Endodermal cell (in vitro differentiated cells): ENCODE results near the gene ARFGEF3. TPM values are rescaled to one million over a fixed set of nuclear protein-coding genes. Genes with fewer than 3 reads are reported as not detected.

Experiments
- DNase-seq: peaks from one replicate; pipeline ENCODE4 v3.0.0-alpha.2; 2017
- H3K27ac ChIP-seq: 2 replicates; pipeline ENCODE4 v1.5.1; 2013; ENCODE audit warnings: mild to moderate bottlenecking, low read depth, low read length, moderate library complexity
- H3K27me3 ChIP-seq: 2 replicates; pipeline ENCODE4 v1.6.1; 2013; ENCODE audit warnings: mild to moderate bottlenecking, low read length, moderate library complexity; ENCODE audit not compliant: insufficient read depth, control insufficient read depth, poor library complexity, severe bottlenecking
- H3K36me3 ChIP-seq: 2 replicates; pipeline ENCODE4 v1.7.0; 2013; ENCODE audit warnings: mild to moderate bottlenecking, low read length, moderate library complexity; ENCODE audit not compliant: control insufficient read depth, insufficient read depth
- H3K4me1 ChIP-seq: one replicate; pipeline ENCODE4 v1.7.0; 2013; ENCODE audit warnings: low read length; ENCODE audit not compliant: control insufficient read depth, insufficient read depth
- H3K4me3 ChIP-seq: 2 replicates; pipeline ENCODE4 v1.5.1; 2013; ENCODE audit warnings: mild to moderate bottlenecking, low read length, moderate library complexity
- H3K9ac ChIP-seq: 2 replicates; pipeline ENCODE4 v1.6.1; 2013; ENCODE audit warnings: mild to moderate bottlenecking, low read length, moderate library complexity; ENCODE audit not compliant: poor library complexity, severe bottlenecking; ENCODE audit errors: extremely low read depth
- H3K9me3 ChIP-seq: 2 replicates; pipeline ENCODE4 v1.6.1; 2013; ENCODE audit warnings: mild to moderate bottlenecking, low read length, moderate library complexity; ENCODE audit not compliant: control insufficient read depth
- H3K27ac Mint-ChIP-seq: 2 replicates; pipeline ENCODE4 v1.8.0; 2020; ENCODE audit warnings: mixed read lengths
- H3K27me3 Mint-ChIP-seq: 2 replicates; pipeline ENCODE4 v1.8.0; 2021; ENCODE audit warnings: mild to moderate bottlenecking, mixed read lengths; ENCODE audit not compliant: insufficient read depth
- H3K36me3 Mint-ChIP-seq: 2 replicates; pipeline ENCODE4 v1.8.0; 2020; ENCODE audit warnings: low read depth, mixed read lengths
- H3K4me1 Mint-ChIP-seq: 2 replicates; pipeline ENCODE4 v1.8.0; 2020; ENCODE audit warnings: mixed read lengths
- H3K4me3 Mint-ChIP-seq: 2 replicates; pipeline ENCODE4 v1.8.0; 2020; ENCODE audit warnings: mild to moderate bottlenecking, moderate library complexity, mixed read lengths
- H3K9me3 Mint-ChIP-seq: 2 replicates; pipeline ENCODE4 v1.8.0; 2020; ENCODE audit warnings: mild to moderate bottlenecking, mixed read lengths
- WGBS, 2 experiments: methylation state at CpG; one replicate each; pipeline versions ENCODE4 v1.1.5 to v1.1.7; 2013; ENCODE audit warnings: missing lambda C conversion rate in 2 of 2, mixed read lengths in 1 of 2; ENCODE audit not compliant: insufficient coverage in 1 of 2, insufficient read length in 1 of 2; 5-methylcytosine and 5-hydroxymethylcytosine counted together
- total RNA-seq, 2 donors: library from RNA; stranded (reverse); fragmentation: NEBNext Ultra II Directional in 1 of 2; extraction: Animal tissue kit (Norgen Biotek cat#: 25700) in 1 of 2; gene quantifications; 2 replicates in 1 of 2; 3 replicates in 1 of 2; pipeline ENCODE4 v1.2.1, GENCODE V29; 2021
- TF ChIP-seq, protein P1 (sequence below): fragments of 200-600 bp; sonication (generic); conservative IDR thresholded peaks from 2 replicates; pipeline ENCODE4 v1.5.0; 2021; ENCODE audit warnings: antibody characterized with exemption, mild to moderate bottlenecking

Gene ARFGEF3
- total RNA-seq, 2 donors from 2014 or later: 10.9 to 14.3 TPM

GRCh38 chr6:138374230-138374629 lies 212.5 kb downstream of the ARFGEF3 start:
- H3K27me3 ChIP-seq: no peaks in the 10 kb centered on the region
- no peak overlapping the region for H3K9ac ChIP-seq
- no peak overlapping the region for H3K27ac ChIP-seq
- no peak for DNase-seq
- Mint-ChIP-seq H3K27me3 (no peaks in the 10 kb centered on the region), H3K36me3 (no peaks in the 10 kb centered on the region), H3K4me1 (peaks cover 49% of the 10 kb centered on the region), H3K4me3 (no peak overlapping the region), H3K9me3 (no peaks in the 10 kb centered on the region), H3K27ac (no peak overlapping the region)
- H3K9me3 ChIP-seq: no peaks in the 10 kb centered on the region
- H3K4me3 ChIP-seq: no peak overlapping the region
- peaks cover 17% of the 10 kb centered on the region for H3K4me1 ChIP-seq
- no peaks in the 10 kb centered on the region for H3K36me3 ChIP-seq
- TF ChIP-seq, protein P1, sequence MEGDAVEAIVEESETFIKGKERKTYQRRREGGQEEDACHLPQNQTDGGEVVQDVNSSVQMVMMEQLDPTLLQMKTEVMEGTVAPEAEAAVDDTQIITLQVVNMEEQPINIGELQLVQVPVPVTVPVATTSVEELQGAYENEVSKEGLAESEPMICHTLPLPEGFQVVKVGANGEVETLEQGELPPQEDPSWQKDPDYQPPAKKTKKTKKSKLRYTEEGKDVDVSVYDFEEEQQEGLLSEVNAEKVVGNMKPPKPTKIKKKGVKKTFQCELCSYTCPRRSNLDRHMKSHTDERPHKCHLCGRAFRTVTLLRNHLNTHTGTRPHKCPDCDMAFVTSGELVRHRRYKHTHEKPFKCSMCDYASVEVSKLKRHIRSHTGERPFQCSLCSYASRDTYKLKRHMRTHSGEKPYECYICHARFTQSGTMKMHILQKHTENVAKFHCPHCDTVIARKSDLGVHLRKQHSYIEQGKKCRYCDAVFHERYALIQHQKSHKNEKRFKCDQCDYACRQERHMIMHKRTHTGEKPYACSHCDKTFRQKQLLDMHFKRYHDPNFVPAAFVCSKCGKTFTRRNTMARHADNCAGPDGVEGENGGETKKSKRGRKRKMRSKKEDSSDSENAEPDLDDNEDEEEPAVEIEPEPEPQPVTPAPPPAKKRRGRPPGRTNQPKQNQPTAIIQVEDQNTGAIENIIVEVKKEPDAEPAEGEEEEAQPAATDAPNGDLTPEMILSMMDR: no peak

DNA sequence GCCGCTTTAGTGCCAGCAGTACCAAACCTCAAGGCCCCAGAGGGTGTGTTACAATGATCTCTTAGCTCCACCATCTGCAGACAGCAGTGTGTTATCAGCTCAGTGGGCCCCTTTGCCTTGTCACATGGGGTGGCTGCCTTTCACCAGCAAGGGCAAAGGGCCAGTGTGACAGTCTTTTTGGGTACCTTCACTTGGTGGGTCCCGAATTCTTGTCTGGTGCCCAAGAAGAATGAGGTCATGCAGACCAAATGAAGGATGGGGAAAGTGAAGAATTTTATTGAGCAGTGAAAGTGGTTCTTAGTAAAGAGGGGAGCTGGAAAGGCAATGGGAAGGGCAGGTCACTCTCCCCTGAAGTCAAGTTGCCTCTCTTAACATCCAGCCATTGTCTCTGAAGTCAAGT lies 213.1 kb downstream of the ARFGEF3 start:
- Histone ChIP-seq H3K27ac (no peak overlapping the region), H3K27me3 (no peaks in the 10 kb centered on the region), H3K4me3 (no peak overlapping the region), H3K9ac (no peak overlapping the region), H3K9me3 (no peaks in the 10 kb centered on the region), H3K4me1 (peaks cover 17% of the 10 kb centered on the region), H3K36me3 (no peaks in the 10 kb centered on the region)
- no peak for DNase-seq
- H3K9me3 Mint-ChIP-seq: no peaks in the 10 kb centered on the region
- no peak overlapping the region for H3K4me3 Mint-ChIP-seq
- 91 to 100% methylated on average over 1 to 2 of the region's 2 CpGs for WGBS, 2 experiments
- H3K27ac Mint-ChIP-seq: no peak overlapping the region
- H3K36me3 Mint-ChIP-seq: no peaks in the 10 kb centered on the region
- peaks cover 46% of the 10 kb centered on the region for H3K4me1 Mint-ChIP-seq
- TF ChIP-seq, protein P1: no peak
- no peaks in the 10 kb centered on the region for H3K27me3 Mint-ChIP-seq

GRCh38 chr6:138377042-138377441 lies 215.3 kb downstream of the ARFGEF3 start:
- H3K27ac Mint-ChIP-seq: no peak overlapping the region
- Histone ChIP-seq H3K4me1 (peaks cover 6% of the 10 kb centered on the region), H3K27me3 (no peaks in the 10 kb centered on the region), H3K9me3 (no peaks in the 10 kb centered on the region), H3K9ac (no peak overlapping the region), H3K27ac (no peak overlapping the region), H3K4me3 (no peak overlapping the region), H3K36me3 (no peaks in the 10 kb centered on the region)
- H3K36me3 Mint-ChIP-seq: no peaks in the 10 kb centered on the region
- no peaks in the 10 kb centered on the region for H3K27me3 Mint-ChIP-seq
- no peak overlapping the region for H3K4me3 Mint-ChIP-seq
- TF ChIP-seq, protein P1: no peak
- H3K4me1 Mint-ChIP-seq: peaks cover 27% of the 10 kb centered on the region
- DNase-seq: no peak
- H3K9me3 Mint-ChIP-seq: no peaks in the 10 kb centered on the region
